Lung (tissue), 12 donors: ENCODE results near the gene ATRNL1. TPM values are rescaled to one million over a fixed set of nuclear protein-coding genes. Genes with fewer than 3 reads are reported as not detected.
A peak's percentile ranks its signal among the peaks of the same experiment; 100 is the strongest.

Source experiments
- ATAC-seq: fragments of 200-7000 bp; cut with Tn5 transposase; one replicate; pipeline ENCODE4 v1.9.1; 2020; ENCODE audit warnings: moderate number of reproducible peaks; ENCODE audit not compliant: insufficient read depth, low FRiP score
- DNase-seq, 3 donors: peaks; one replicate each; pipeline ENCODE4 v3.0.0-alpha.2; 2013 to 2017
- H3K27ac ChIP-seq, 2 donors: one replicate each; pipeline ENCODE4 v1.5.1; 2013; ENCODE audit warnings: mild to moderate bottlenecking in 2 of 2, moderate library complexity in 2 of 2, control low read depth in 1 of 2, inconsistent platforms in 1 of 2, low read depth in 1 of 2, low read length in 1 of 2
- H3K27me3 ChIP-seq, 3 donors: one replicate each; pipeline ENCODE4 v1.5.1; 2013; ENCODE audit warnings: low read length in 2 of 3; ENCODE audit not compliant: control insufficient read depth in 3 of 3, insufficient read depth in 3 of 3
- H3K36me3 ChIP-seq, 4 donors: one replicate each; pipeline ENCODE4 v1.5.1; 2013; ENCODE audit warnings: low read length in 4 of 4, mild to moderate bottlenecking in 1 of 4, moderate library complexity in 1 of 4; ENCODE audit not compliant: control insufficient read depth in 4 of 4, insufficient read depth in 4 of 4
- H3K4me1 ChIP-seq, 5 donors: one replicate each; pipeline ENCODE4 v1.5.1; 2013; ENCODE audit warnings: low read length in 5 of 5, mild to moderate bottlenecking in 2 of 5, moderate library complexity in 1 of 5; ENCODE audit not compliant: control insufficient read depth in 5 of 5, insufficient read depth in 5 of 5
- H3K4me3 ChIP-seq: one replicate; pipeline ENCODE4 v1.5.1; 2013; ENCODE audit warnings: mild to moderate bottlenecking, control low read depth, moderate library complexity
- H3K9ac ChIP-seq, 2 donors: one replicate each; pipeline ENCODE4 v1.5.1; 2013; ENCODE audit warnings: low read length in 2 of 2, control low read depth in 1 of 2; ENCODE audit not compliant: insufficient read depth in 1 of 2
- H3K9me3 ChIP-seq, 4 donors: one replicate each; pipeline ENCODE4 v1.5.1; 2013; ENCODE audit warnings: low read length in 3 of 4, mild to moderate bottlenecking in 1 of 4, moderate library complexity in 1 of 4; ENCODE audit not compliant: control insufficient read depth in 4 of 4, insufficient read depth in 3 of 4
- CTCF ChIP-seq: IDR thresholded peaks from 2 replicates; pipeline ENCODE4 v1.5.1; 2012; ENCODE audit warnings: mild to moderate bottlenecking; ENCODE audit errors: control extremely low read depth, extremely low read depth
- WGBS, 2 donors: extraction: QIAGEN DNeasy Blood & Tissue Kit; methylation state at CpG; one replicate each; pipeline ENCODE4 v1.1.7; 2013; 5-methylcytosine and 5-hydroxymethylcytosine counted together
- polyA plus RNA-seq, 2 donors: library from polyadenylated mRNA; stranded (reverse); fragments of 200-250 nt; gene quantifications; one replicate each; pipeline ENCODE4 v1.2.1, GENCODE V29; 2013
- total RNA-seq, 2 donors: library from RNA; depleted of rRNA in 1 of 2; stranded (reverse); fragments of >200 nt in 1 of 2; gene quantifications; one replicate each; pipeline ENCODE4 v1.2.1, GENCODE V29; 2014 to 2021
- donor health status: control.
- donor health status: control.
- donor health status: Bipolar disorder and iron deficiency.
- donor health status: healthy.
- donor health status: DM: yes; HTN: yes; CAD: no.

The ATRNL1 gene
- total and polyA plus RNA-seq, 4 donors = 0.05 to 11.1 (median 0.24) TPM

DNA sequence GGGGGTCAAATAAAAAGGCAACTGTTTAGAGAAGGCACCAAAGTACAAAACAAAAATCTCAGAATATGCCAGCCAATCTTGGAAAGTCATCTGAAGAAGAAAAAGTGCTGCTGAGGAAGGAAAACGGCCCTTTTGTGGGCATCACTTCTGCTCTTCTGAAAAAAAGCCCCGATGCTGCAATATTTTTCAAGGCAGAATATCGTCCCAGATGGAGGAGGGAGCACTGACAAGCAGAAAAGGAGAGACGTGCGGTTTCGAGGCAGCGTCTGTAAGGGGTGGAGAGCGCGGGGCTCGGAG lies 959 bp upstream of the ATRNL1 start:
- H3K9me3 ChIP-seq = peaks cover 0 to 3% (median 0%) of the 10 kb centered on the region in 4 donors
- H3K4me3 ChIP-seq = peak overlapping the region; percentile 63
- no peak for DNase-seq
- peaks cover 0 to 3% (median 0%) of the 10 kb centered on the region in 3 donors for H3K27me3 ChIP-seq
- peak; percentile 25 for ATAC-seq
- no peak for TF ChIP-seq CTCF
- no peaks in the 10 kb centered on the region for H3K36me3 ChIP-seq
- H3K4me1 ChIP-seq = peaks cover 0 to 6% (median 5%) of the 10 kb centered on the region in 5 donors
- no peak overlapping the region for H3K27ac ChIP-seq
- 2% methylated on average over 10 of the region's 10 CpGs for WGBS, 2 donors
- H3K9ac ChIP-seq = peak overlapping the region in 1 of 2 donors; percentile 51

DNA sequence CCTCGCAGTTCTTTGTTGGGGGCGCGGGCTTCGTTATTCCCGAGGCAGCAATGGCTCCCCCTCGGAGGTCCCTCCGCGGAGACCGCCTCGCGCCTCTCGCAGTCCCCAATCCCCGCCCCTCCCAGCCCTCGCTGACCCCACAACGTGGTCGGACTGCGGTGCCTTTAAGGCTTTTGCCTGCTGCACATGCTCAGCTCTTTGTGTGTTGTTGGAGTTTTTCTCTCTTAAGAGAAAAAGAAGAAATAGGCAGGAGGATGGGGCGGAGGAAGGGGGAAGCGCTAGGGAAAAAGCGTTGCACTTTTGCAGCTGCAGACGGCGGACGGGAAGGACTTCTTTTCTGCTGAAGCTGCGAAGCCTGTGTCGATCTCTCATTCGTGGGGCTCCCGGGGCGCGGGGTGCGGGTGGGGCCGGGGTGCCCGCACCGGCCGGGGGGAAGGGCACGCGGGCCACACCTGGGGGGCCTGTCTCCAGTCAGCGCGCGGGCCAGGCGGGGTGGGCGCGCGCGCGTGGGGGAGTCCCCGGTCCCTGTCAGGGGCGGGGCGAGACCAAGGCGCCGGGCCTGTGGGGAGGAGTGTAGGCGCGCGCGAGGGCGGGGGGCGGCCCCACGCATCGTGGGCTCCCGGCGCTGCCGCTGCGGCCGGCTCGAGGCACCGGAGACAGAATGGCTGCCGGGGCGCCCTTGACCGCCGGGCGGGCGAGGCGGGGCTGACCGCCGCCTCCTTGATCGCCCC lies 445 bp upstream of the ATRNL1 start:
- Histone ChIP-seq H3K27me3 (peaks cover 0 to 3% (median 0%) of the 10 kb centered on the region in 3 donors), H3K9me3 (no peaks in the 10 kb centered on the region), H3K27ac (no peak overlapping the region), H3K4me3 (peak overlapping the region; percentile 63), H3K4me1 (peaks cover 0 to 6% (median 5%) of the 10 kb centered on the region in 5 donors), H3K36me3 (no peaks in the 10 kb centered on the region), H3K9ac (peak overlapping the region in 1 of 2 donors; percentile 51)
- peak; percentile 85 to 88 (median 88) for DNase-seq
- 1% methylated on average over 51 to 75 of the region's 75 CpGs for WGBS, 2 donors
- no peak for TF ChIP-seq CTCF
- ATAC-seq = peak; percentile 56

DNA sequence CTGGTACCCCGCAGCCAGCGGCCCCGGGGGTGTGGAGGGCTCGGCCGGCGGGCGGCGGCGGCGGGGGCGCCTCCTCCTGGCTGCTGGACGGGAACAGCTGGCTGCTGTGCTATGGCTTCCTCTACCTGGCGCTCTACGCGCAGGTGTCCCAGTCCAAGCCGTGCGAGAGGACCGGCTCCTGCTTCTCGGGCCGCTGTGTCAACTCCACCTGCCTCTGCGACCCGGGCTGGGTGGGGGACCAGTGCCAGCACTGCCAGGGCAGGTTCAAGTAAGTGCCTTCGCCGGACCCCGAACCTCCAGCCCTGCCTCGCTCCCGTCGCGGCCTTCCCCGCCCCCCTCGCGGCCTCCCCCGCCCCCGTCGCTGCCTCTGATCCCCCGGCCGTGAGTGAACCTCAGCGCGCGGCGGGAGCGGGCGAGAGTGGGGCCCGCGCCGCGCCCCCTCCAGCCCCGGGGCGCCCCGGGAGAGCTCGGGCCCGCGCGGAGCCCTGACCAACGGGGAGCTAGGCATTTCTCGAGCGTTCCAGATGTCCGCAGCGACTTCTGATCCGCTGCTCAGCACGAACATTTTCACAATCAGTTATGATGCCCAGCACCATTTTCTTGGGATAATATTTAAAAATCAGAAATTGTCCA lies 727 bp downstream of the ATRNL1 start:
- Histone ChIP-seq H3K4me3 (peak overlapping the region; percentile 63), H3K9ac (no peak overlapping the region), H3K9me3 (no peaks in the 10 kb centered on the region), H3K27ac (no peak overlapping the region), H3K4me1 (peaks cover 0 to 6% (median 5%) of the 10 kb centered on the region in 5 donors), H3K36me3 (no peaks in the 10 kb centered on the region), H3K27me3 (peaks cover 0 to 3% (median 0%) of the 10 kb centered on the region in 3 donors)
- DNase-seq (peak; percentile 41 to 54 (median 46)), ATAC-seq (peak; percentile 52)
- 2 to 3% methylated on average over 40 to 61 of the region's 61 CpGs for WGBS, 2 donors
- no peak for TF ChIP-seq CTCF
